A549 (cell line): ENCODE data around the gene HABP2. TPM values are rescaled to one million over a fixed set of nuclear protein-coding genes. Genes with fewer than 3 reads are reported as not detected.

Experiments
- ATAC-seq, 2 experiments: fragments of 200-7000 bp in 1 of 2; fragments of >200 bp in 1 of 2; cut with Nextera tagmentation in 1 of 2; cut with Tn5 transposase in 1 of 2; 3 replicates each; pipeline versions ENCODE4 v1.8.0 to v1.9.1; 2018 to 2020; ENCODE audit warnings: mild to moderate bottlenecking in 1 of 2, moderate library complexity in 1 of 2
- CTCF ChIA-PET: fragments of 300-600 bp; sonication (Branson Sonifier 250); formaldehyde crosslinking; extraction: SDS; loops from one replicate; lab custom pipeline; 2021; ENCODE audit warnings: antibody characterized with exemption, inconsistent platforms; lab: Yijun Ruan, JAX
- POLR2A ChIA-PET: fragments of 350-600 bp; formaldehyde crosslinking; extraction: SDS; loops from one replicate; lab custom pipeline; 2021; ENCODE audit warnings: antibody characterized with exemption, inconsistent platforms; lab: Yijun Ruan, JAX
- DNase-seq, 2 experiments: peaks; one replicate each; pipeline versions ENCODE4 v3.0.0 to v3.0.0-alpha.2; 2011 to 2016; ENCODE audit warnings: low read depth in 1 of 2, low spot score in 1 of 2
- FAIRE-seq: peaks from 2 replicates; lab custom pipeline; 2011; peaks lifted over from hg19 to GRCh38; lab: Jason Lieb, UNC
- H3K27ac ChIP-seq, 2 experiments: fragments of >200 bp; sonication (Bioruptor Twin); formaldehyde crosslinking; 3 replicates each; pipeline ENCODE4 v1.5.1; 2016 to 2017
- H3K4me1 ChIP-seq: fragments of >200 bp; sonication (Bioruptor Twin); formaldehyde crosslinking; 3 replicates; pipeline ENCODE4 v1.6.1; 2016
- H3K4me2 ChIP-seq: fragments of >200 bp; sonication (Bioruptor Twin); formaldehyde crosslinking; 3 replicates; pipeline ENCODE4 v1.6.1; 2016
- H3K4me3 ChIP-seq: fragments of >200 bp; sonication (Bioruptor Twin); formaldehyde crosslinking; 3 replicates; pipeline ENCODE4 v1.5.1; 2016
- H3K9me3 ChIP-seq: fragments of >200 bp; sonication (Bioruptor Twin); formaldehyde crosslinking; 3 replicates; pipeline ENCODE4 v1.6.1; 2016
- BCL3 ChIP-seq: fragments of >200 bp; sonication (Bioruptor Twin); formaldehyde crosslinking; IDR thresholded peaks from 3 replicates; pipeline ENCODE4 v1.6.1; 2016
- CBX2 ChIP-seq: fragments of 200-600 bp; sonication (generic); IDR thresholded peaks from 2 replicates; pipeline ENCODE4 v1.6.1; 2016; ENCODE audit warnings: low read depth, mild to moderate bottlenecking, borderline replicate concordance
- CHD4 ChIP-seq: fragments of 200-600 bp; sonication (generic); IDR thresholded peaks from 2 replicates; pipeline ENCODE4 v1.6.1; 2016; ENCODE audit warnings: antibody characterized with exemption, mild to moderate bottlenecking, borderline replicate concordance
- E2F6 ChIP-seq: IDR thresholded peaks from 2 replicates; pipeline ENCODE4 v1.6.1; 2012; ENCODE audit warnings: low read depth, borderline replicate concordance
- EHMT2 ChIP-seq: fragments of 200-600 bp; sonication (generic); IDR thresholded peaks from 2 replicates; pipeline ENCODE4 v1.6.1; 2016; ENCODE audit warnings: antibody characterized with exemption, low read depth, mild to moderate bottlenecking, moderate library complexity
- ELK1 ChIP-seq: fragments of 150-350 bp; IDR thresholded peaks from 2 replicates; pipeline ENCODE4 v1.6.1; 2014; ENCODE audit warnings: low read depth, mild to moderate bottlenecking, low read length
- EP300 ChIP-seq, 2 experiments: fragments of >200 bp; sonication (Bioruptor Twin); formaldehyde crosslinking; IDR thresholded peaks; 2 replicates in 1 of 2; 3 replicates in 1 of 2; pipeline ENCODE4 v1.6.1; 2016 to 2017
- ESRRA ChIP-seq: fragments of 150-350 bp; IDR thresholded peaks from 2 replicates; pipeline ENCODE4 v1.6.1; 2014; ENCODE audit warnings: mild to moderate bottlenecking, low read length, borderline replicate concordance
- HES2 ChIP-seq: fragments of >200 bp; sonication (Bioruptor Twin); formaldehyde crosslinking; IDR thresholded peaks from 2 replicates; pipeline ENCODE4 v1.6.1; 2016
- HOXA7 ChIP-seq: fragments of 250-450 bp; sonication (Bioruptor Pico); IDR thresholded peaks from 2 replicates; pipeline ENCODE4 v1.5.0; 2020; ENCODE audit warnings: mild to moderate bottlenecking, moderate library complexity
- KDM1A ChIP-seq: fragments of 200-600 bp; sonication (generic); IDR thresholded peaks from 2 replicates; pipeline ENCODE4 v1.6.1; 2016; ENCODE audit warnings: low read depth, mild to moderate bottlenecking
- NFE2L2 ChIP-seq: fragments of 150-350 bp; conservative IDR thresholded peaks from 2 replicates; pipeline ENCODE4 v1.6.1; 2014; ENCODE audit warnings: low read length
- RCOR1 ChIP-seq: fragments of 150-350 bp; IDR thresholded peaks from 2 replicates; pipeline ENCODE4 v1.6.1; 2014; ENCODE audit warnings: antibody characterized with exemption, low read length, low read depth
- SMC3 ChIP-seq: fragments of >200 bp; sonication (Bioruptor Twin); formaldehyde crosslinking; IDR thresholded peaks from 3 replicates; pipeline ENCODE4 v1.6.1; 2018; ENCODE audit warnings: inconsistent platforms
- TFCP2L1 ChIP-seq: fragments of 250-450 bp; sonication (Bioruptor Pico); IDR thresholded peaks from 2 replicates; pipeline ENCODE4 v1.5.0; 2021; ENCODE audit warnings: mild to moderate bottlenecking
- ZC3H11A ChIP-seq: fragments of 450-650 bp; IDR thresholded peaks from 2 replicates; pipeline ENCODE4 v1.6.1; 2014; ENCODE audit warnings: antibody characterized with exemption, mild to moderate bottlenecking
- polyA plus RNA-seq, 4 experiments: library from polyadenylated mRNA; depleted of rRNA in 3 of 4; stranded (reverse); fragments of >200 nt; fragmentation: RNase III in 1 of 4; extraction: RNeasy Plus Mini Kit Qiagen cat#74134 plus additional on column Dnase treatment in 1 of 4; gene quantifications; 2 replicates in 3 of 4; 3 replicates in 1 of 4; pipeline ENCODE4 v1.2.3, GENCODE V29; 2011 to 2017
- TF ChIP-seq, protein P1 (sequence below): fragments of >200 bp; sonication (Bioruptor Twin); formaldehyde crosslinking; IDR thresholded peaks from 3 replicates; pipeline ENCODE4 v1.5.1; 2016
- TF ChIP-seq, protein P2 (sequence below): IDR thresholded peaks from 2 replicates; pipeline ENCODE4 v1.6.1; 2012
- TF ChIP-seq, protein P3 (sequence below): fragments of 200-600 bp; sonication (generic); IDR thresholded peaks from 2 replicates; pipeline ENCODE4 v1.6.1; 2016; ENCODE audit warnings: antibody characterized with exemption, mild to moderate bottlenecking, moderate library complexity
- TF ChIP-seq, protein P4 (sequence below): IDR thresholded peaks from 2 replicates; pipeline ENCODE4 v1.6.1; 2012

The HABP2 gene
- polyA plus RNA-seq, 2 of the 4 experiments (the other 2 are of a cell fraction) = 0.17 to 0.97 TPM

DNA sequence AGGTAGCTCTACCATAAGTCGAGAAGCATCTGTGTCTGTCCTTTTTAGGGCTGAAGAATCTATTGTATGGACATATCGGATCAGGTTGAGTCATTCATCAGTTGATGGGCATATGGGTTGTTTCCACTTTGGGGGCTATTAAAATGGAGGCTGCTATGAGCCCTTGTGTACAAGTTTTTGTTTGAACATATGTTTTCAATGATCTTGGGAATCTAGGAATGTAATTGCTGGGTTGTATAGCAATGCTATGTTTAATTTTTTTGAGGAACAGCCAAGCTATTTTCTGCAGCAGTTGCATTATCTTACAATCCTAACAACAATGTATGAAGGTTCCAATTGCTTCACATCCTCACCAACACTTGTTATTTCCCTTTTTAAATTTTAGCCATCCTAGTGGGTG lies 46.4 kb upstream of the HABP2 start (continued):
- TF ChIP-seq E2F6 = no peak

DNA sequence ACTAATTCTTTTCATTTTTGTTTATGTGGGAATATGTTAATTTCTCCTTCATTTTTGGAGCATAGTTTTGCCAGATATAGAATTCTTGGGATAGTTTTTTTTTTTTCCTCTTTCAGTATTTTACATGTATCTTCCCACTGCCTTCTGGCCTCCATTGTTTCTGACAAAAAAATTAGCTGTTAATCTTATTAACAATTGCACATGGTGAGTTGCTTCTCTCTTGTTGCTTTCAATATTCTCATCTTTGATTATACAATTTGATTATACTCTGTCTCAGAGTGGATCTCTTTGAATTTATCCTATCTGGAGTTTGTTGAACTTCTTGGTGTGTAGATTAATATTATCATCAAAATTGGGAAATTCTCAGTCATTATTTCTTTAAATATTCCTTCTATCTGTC lies 41.4 kb upstream of the HABP2 start:
- Histone ChIP-seq H3K4me2 (no peak overlapping the region), H3K4me3 (no peak overlapping the region), H3K4me1 (no peaks in the 10 kb centered on the region), H3K27ac (no peak overlapping the region), H3K9me3 (peaks cover 22% of the 10 kb centered on the region)
- CTCF ChIA-PET = interaction anchor here (1.2 kb wide), 1 partner anchor 59 kb away, joined by 4 read pairs; no protein-coding TSS in a partner anchor
- POLR2A ChIA-PET = no interaction called here
- DNase-seq (no peak), FAIRE-seq (no peak), ATAC-seq (no peak)
- TF ChIP-seq BCL3 (no peak), CBX2 (no peak), KDM1A (no peak), EP300 (IDR thresholded peaks at IDR 0.05) (no peak), ESRRA (no peak), SMC3 (no peak), ELK1 (no peak), RCOR1 (no peak), NFE2L2 (no peak), HES2 (no peak), ZC3H11A (no peak), CHD4 (no peak), E2F6 (no peak), HOXA7 (CRISPR knock-in tag) (no peak), TFCP2L1 (CRISPR knock-in tag) (no peak), EHMT2 (no peak)
- TF ChIP-seq, protein P1, sequence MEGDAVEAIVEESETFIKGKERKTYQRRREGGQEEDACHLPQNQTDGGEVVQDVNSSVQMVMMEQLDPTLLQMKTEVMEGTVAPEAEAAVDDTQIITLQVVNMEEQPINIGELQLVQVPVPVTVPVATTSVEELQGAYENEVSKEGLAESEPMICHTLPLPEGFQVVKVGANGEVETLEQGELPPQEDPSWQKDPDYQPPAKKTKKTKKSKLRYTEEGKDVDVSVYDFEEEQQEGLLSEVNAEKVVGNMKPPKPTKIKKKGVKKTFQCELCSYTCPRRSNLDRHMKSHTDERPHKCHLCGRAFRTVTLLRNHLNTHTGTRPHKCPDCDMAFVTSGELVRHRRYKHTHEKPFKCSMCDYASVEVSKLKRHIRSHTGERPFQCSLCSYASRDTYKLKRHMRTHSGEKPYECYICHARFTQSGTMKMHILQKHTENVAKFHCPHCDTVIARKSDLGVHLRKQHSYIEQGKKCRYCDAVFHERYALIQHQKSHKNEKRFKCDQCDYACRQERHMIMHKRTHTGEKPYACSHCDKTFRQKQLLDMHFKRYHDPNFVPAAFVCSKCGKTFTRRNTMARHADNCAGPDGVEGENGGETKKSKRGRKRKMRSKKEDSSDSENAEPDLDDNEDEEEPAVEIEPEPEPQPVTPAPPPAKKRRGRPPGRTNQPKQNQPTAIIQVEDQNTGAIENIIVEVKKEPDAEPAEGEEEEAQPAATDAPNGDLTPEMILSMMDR = no peak
- TF ChIP-seq, protein P2, sequence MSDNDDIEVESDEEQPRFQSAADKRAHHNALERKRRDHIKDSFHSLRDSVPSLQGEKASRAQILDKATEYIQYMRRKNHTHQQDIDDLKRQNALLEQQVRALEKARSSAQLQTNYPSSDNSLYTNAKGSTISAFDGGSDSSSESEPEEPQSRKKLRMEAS = no peak
- TF ChIP-seq, protein P3, sequence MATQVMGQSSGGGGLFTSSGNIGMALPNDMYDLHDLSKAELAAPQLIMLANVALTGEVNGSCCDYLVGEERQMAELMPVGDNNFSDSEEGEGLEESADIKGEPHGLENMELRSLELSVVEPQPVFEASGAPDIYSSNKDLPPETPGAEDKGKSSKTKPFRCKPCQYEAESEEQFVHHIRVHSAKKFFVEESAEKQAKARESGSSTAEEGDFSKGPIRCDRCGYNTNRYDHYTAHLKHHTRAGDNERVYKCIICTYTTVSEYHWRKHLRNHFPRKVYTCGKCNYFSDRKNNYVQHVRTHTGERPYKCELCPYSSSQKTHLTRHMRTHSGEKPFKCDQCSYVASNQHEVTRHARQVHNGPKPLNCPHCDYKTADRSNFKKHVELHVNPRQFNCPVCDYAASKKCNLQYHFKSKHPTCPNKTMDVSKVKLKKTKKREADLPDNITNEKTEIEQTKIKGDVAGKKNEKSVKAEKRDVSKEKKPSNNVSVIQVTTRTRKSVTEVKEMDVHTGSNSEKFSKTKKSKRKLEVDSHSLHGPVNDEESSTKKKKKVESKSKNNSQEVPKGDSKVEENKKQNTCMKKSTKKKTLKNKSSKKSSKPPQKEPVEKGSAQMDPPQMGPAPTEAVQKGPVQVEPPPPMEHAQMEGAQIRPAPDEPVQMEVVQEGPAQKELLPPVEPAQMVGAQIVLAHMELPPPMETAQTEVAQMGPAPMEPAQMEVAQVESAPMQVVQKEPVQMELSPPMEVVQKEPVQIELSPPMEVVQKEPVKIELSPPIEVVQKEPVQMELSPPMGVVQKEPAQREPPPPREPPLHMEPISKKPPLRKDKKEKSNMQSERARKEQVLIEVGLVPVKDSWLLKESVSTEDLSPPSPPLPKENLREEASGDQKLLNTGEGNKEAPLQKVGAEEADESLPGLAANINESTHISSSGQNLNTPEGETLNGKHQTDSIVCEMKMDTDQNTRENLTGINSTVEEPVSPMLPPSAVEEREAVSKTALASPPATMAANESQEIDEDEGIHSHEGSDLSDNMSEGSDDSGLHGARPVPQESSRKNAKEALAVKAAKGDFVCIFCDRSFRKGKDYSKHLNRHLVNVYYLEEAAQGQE = no peak
- TF ChIP-seq, protein P4, sequence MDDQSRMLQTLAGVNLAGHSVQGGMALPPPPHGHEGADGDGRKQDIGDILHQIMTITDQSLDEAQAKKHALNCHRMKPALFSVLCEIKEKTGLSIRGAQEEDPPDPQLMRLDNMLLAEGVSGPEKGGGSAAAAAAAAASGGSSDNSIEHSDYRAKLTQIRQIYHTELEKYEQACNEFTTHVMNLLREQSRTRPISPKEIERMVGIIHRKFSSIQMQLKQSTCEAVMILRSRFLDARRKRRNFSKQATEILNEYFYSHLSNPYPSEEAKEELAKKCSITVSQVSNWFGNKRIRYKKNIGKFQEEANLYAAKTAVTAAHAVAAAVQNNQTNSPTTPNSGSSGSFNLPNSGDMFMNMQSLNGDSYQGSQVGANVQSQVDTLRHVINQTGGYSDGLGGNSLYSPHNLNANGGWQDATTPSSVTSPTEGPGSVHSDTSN = no peak
